CD4-positive, alpha-beta T cell treated with Interleukin-6 for 4 hours (primary cell): Measurements from ENCODE around the gene MEIS1.

Experiments used
- DNase-seq: peaks from one replicate; pipeline ENCODE4 v3.0.0-alpha.2; 2020; ENCODE audit warnings: mixed read lengths

The MEIS1 gene

GRCh38 chr2:66512626-66513025, 77.7 kb downstream of the MEIS1 start:
- no peak for DNase-seq

GRCh38 chr2:66515743-66516142, 80.8 kb downstream of the MEIS1 start:
- DNase-seq = no peak

- DNase-seq = no peak
Observed at GRCh38 chr2:66516499-66516898, 81.6 kb downstream of the MEIS1 start.

- DNase-seq = no peak
Observed at GRCh38 chr2:66517772-66518171, 82.8 kb downstream of the MEIS1 start.

- DNase-seq = no peak
Observed at GRCh38 chr2:66519264-66519843, 84.4 kb downstream of the MEIS1 start.

GRCh38 chr2:66521291-66521922, 86.5 kb downstream of the MEIS1 start:
- DNase-seq = no peak

- DNase-seq = no peak
Observed at GRCh38 chr2:66522611-66523376, 87.9 kb downstream of the MEIS1 start.

GRCh38 chr2:66523377-66523969, 88.5 kb downstream of the MEIS1 start:
- no peak for DNase-seq

GRCh38 chr2:66523990-66524389, 89.1 kb downstream of the MEIS1 start:
- DNase-seq = no peak

GRCh38 chr2:66525606-66526005, 90.7 kb downstream of the MEIS1 start:
- no peak for DNase-seq

- DNase-seq = no peak
Observed at GRCh38 chr2:66526180-66526579, 91.3 kb downstream of the MEIS1 start.

- DNase-seq = no peak
Observed at GRCh38 chr2:66528974-66529724, 94.2 kb downstream of the MEIS1 start.

GRCh38 chr2:66530651-66531050, 95.7 kb downstream of the MEIS1 start:
- DNase-seq = no peak

- no peak for DNase-seq
Observed at GRCh38 chr2:66531155-66531554, 96.2 kb downstream of the MEIS1 start.

- no peak for DNase-seq
Observed at GRCh38 chr2:66531567-66531966, 96.6 kb downstream of the MEIS1 start.

- no peak for DNase-seq
Observed at GRCh38 chr2:66532972-66533868, 98.3 kb downstream of the MEIS1 start.

GRCh38 chr2:66534461-66534860, 99.5 kb downstream of the MEIS1 start:
- DNase-seq = no peak

- DNase-seq = no peak
Observed at GRCh38 chr2:66535574-66536289, 100.8 kb downstream of the MEIS1 start.

GRCh38 chr2:66536290-66536673, 101.4 kb downstream of the MEIS1 start:
- no peak for DNase-seq

- no peak for DNase-seq
Observed at GRCh38 chr2:66536997-66537396, 102.1 kb downstream of the MEIS1 start.

GRCh38 chr2:66538291-66538690, 103.4 kb downstream of the MEIS1 start:
- DNase-seq = no peak
